ENCODE data around the gene GALNT9. TPM values are rescaled to one million over a fixed set of nuclear protein-coding genes. Genes with fewer than 3 reads are reported as not detected.

The GALNT9 gene
- total RNA-seq, 4 donors from 2014 or later: 0.17 to 0.58 (median 0.46) TPM

GRCh38 chr12:132285991-132286681 lies 43.3 kb downstream of the GALNT9 start:
- DNase-seq (ENCODE audit: extremely low spot score): no peak
- Histone ChIP-seq H3K27me3 (peaks cover 0 to 67% (median 10%) of the 10 kb centered on the region in 4 donors), H3K4me3 (peak overlapping the region; percentile 25 to 41 (median 34)), H3K27ac (replicated peaks in 1 of 4) (no peak overlapping the region), H3K4me1 (peaks cover 10 to 18% (median 14%) of the 10 kb centered on the region in 4 donors), H3K36me3 (no peaks in the 10 kb centered on the region), H3K9me3 (no peaks in the 10 kb centered on the region)
- 12% methylated on average over 28 of the region's 51 CpGs for WGBS
- TF ChIP-seq EP300 (IDR thresholded peaks at IDR 0.05) (no peak), POLR2AphosphoS5 (IDR thresholded peaks at IDR 0.05) (peak in 1 of 2 donors; percentile 8)
- intact Hi-C loops (cut with DNase I): no loop called here

DNA sequence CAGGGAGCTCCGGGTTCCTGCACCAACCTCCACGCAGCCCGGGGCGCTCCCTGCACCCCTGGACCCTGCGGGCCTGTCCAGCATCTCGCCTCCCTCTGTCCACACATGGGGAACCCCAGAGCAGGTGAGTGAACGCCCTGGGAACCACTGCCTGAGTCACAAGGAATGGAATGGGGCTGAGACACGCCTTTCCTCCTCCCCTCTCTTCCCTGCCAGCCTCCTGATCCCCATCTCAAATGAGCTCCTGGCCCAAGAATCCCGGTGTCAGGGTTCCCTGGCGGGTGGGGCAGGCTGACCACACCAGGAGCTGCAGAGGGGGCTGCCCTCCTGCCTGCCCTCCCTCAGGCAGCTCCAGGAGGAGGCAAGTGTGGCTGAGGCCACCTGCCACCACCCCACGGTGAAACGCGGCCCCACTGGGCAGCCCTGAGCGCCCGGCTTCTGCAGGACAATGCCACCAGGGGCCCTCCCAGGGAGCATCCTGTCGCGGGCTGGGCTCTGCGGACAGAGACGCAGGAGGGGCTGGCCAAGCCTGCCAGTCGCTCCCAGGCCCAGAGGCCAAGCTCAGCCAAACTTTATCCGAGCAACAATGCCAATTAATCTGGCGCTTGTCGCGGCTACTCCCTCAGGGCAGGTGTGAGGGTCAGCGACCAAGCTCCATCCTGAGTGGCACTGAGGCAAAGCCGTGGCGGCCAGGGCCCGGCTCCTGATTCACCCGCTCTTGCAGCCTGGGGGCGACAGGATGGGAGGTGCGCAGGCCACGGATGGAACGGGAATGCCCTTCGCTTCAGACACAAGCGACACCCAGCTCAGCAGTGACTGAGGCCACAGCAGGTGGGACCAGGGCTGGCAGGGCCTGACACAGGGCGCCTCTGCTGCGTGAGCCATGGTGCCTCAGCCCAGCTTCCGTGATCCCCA lies 44.3 kb downstream of the GALNT9 start:
- peaks cover 0 to 78% (median 15%) of the 10 kb centered on the region in 4 donors for H3K27me3 ChIP-seq

GRCh38 chr12:132284071-132284826 lies 45.1 kb downstream of the GALNT9 start:
- TF ChIP-seq POLR2AphosphoS5 (IDR thresholded peaks at IDR 0.05): no peak
- TF ChIP-seq, protein P1, sequence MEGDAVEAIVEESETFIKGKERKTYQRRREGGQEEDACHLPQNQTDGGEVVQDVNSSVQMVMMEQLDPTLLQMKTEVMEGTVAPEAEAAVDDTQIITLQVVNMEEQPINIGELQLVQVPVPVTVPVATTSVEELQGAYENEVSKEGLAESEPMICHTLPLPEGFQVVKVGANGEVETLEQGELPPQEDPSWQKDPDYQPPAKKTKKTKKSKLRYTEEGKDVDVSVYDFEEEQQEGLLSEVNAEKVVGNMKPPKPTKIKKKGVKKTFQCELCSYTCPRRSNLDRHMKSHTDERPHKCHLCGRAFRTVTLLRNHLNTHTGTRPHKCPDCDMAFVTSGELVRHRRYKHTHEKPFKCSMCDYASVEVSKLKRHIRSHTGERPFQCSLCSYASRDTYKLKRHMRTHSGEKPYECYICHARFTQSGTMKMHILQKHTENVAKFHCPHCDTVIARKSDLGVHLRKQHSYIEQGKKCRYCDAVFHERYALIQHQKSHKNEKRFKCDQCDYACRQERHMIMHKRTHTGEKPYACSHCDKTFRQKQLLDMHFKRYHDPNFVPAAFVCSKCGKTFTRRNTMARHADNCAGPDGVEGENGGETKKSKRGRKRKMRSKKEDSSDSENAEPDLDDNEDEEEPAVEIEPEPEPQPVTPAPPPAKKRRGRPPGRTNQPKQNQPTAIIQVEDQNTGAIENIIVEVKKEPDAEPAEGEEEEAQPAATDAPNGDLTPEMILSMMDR (IDR thresholded peaks at IDR 0.05): no peak
- no peak for TF ChIP-seq EP300 (IDR thresholded peaks at IDR 0.05)
- TF ChIP-seq POLR2A (IDR thresholded peaks at IDR 0.05; ENCODE audit: low read depth): no peak
- no peak for DNase-seq (ENCODE audit: extremely low spot score)
- intact Hi-C loops (cut with DNase I): no loop called here
- Histone ChIP-seq H3K36me3 (no peaks in the 10 kb centered on the region), H3K4me1 (peaks cover 10 to 18% (median 16%) of the 10 kb centered on the region in 4 donors), H3K27me3 (peaks cover 0 to 86% (median 20%) of the 10 kb centered on the region in 4 donors), H3K4me3 (no peak overlapping the region), H3K27ac (replicated peaks in 1 of 4) (no peak overlapping the region), H3K9me3 (no peaks in the 10 kb centered on the region)
- WGBS: 73% methylated on average over 33 of the region's 33 CpGs

More for the DNA sequence above, 44.3 kb downstream of the GALNT9 start:
- Histone ChIP-seq H3K4me3 (no peak overlapping the region), H3K36me3 (no peaks in the 10 kb centered on the region), H3K9me3 (no peaks in the 10 kb centered on the region), H3K4me1 (peaks cover 10 to 18% (median 16%) of the 10 kb centered on the region in 4 donors), H3K27ac (replicated peaks in 1 of 4) (no peak overlapping the region)
- no peak for DNase-seq (ENCODE audit: extremely low spot score)
- intact Hi-C loops (cut with DNase I): no loop called here
- TF ChIP-seq POLR2A (IDR thresholded peaks at IDR 0.05; ENCODE audit: low read depth) (no peak), POLR2AphosphoS5 (IDR thresholded peaks at IDR 0.05) (no peak), EP300 (IDR thresholded peaks at IDR 0.05) (no peak)
- TF ChIP-seq, protein P1 (IDR thresholded peaks at IDR 0.05): no peak
- 93% methylated on average over 7 of the region's 38 CpGs for WGBS

GRCh38 chr12:132282950-132283771 lies 46.2 kb downstream of the GALNT9 start:
- intact Hi-C loops (cut with DNase I): no loop called here
- Histone ChIP-seq H3K9me3 (no peaks in the 10 kb centered on the region), H3K27me3 (peaks cover 0 to 91% (median 25%) of the 10 kb centered on the region in 4 donors), H3K27ac (replicated peaks in 1 of 4) (no peak overlapping the region), H3K36me3 (no peaks in the 10 kb centered on the region), H3K4me1 (peaks cover 10 to 18% (median 16%) of the 10 kb centered on the region in 4 donors), H3K4me3 (no peak overlapping the region)
- DNase-seq (ENCODE audit: extremely low spot score): no peak
- TF ChIP-seq POLR2AphosphoS5 (IDR thresholded peaks at IDR 0.05): no peak
- TF ChIP-seq, protein P1 (IDR thresholded peaks at IDR 0.05): no peak
- no peak for TF ChIP-seq POLR2A (IDR thresholded peaks at IDR 0.05; ENCODE audit: low read depth)
- no peak for TF ChIP-seq EP300 (IDR thresholded peaks at IDR 0.05)
- 29% methylated on average over 12 of the region's 39 CpGs for WGBS
